HG03354 (cell line): ENCODE results near the gene ACTMAP.
"Not testable (repeated sequence)": the region's sequence is repeated elsewhere in the genome, so short reads cannot be mapped to it uniquely, and the experiment has no call there.

Source experiments
- ATAC-seq: cut with Tn5 transposase; IDR thresholded peaks from one replicate; pipeline ENCODE4 v1.9.1; 2021; ENCODE audit warnings: mild to moderate bottlenecking; ENCODE audit not compliant: unreplicated experiment, poor library complexity, severe bottlenecking

Gene ACTMAP

GRCh38 chr19:40776932-40777644 lies 26.8 kb upstream of the ACTMAP start:
- ATAC-seq, result peak; percentile 69

- no peak for ATAC-seq
Measured at GRCh38 chr19:40776364-40776763, 26.1 kb upstream of the ACTMAP start.

GRCh38 chr19:40775632-40776022 lies 25.4 kb upstream of the ACTMAP start:
- no peak for ATAC-seq

GRCh38 chr19:40774916-40775631 lies 24.8 kb upstream of the ACTMAP start, which contains the start of gene MIA:
Gene MIA, plus strand, starts transcription at chr19:40775521. Its CDS starts 22 bp downstream, at chr19:40775543.
- ATAC-seq, result no peak

- ATAC-seq, result not testable (repeated sequence)
Measured at GRCh38 chr19:40771101-40771862, 21.0 kb upstream of the ACTMAP start.

GRCh38 chr19:40768869-40769268 lies 18.6 kb upstream of the ACTMAP start:
- ATAC-seq, result no peak

GRCh38 chr19:40766385-40766784 lies 16.1 kb upstream of the ACTMAP start:
- ATAC-seq, result not testable (repeated sequence)

GRCh38 chr19:40763963-40764362 lies 13.7 kb upstream of the ACTMAP start:
- no peak for ATAC-seq

GRCh38 chr19:40763526-40763925 lies 13.2 kb upstream of the ACTMAP start:
- no peak for ATAC-seq

GRCh38 chr19:40762754-40763470 lies 12.6 kb upstream of the ACTMAP start:
- no peak for ATAC-seq

GRCh38 chr19:40759352-40759751 lies 9.1 kb upstream of the ACTMAP start:
- ATAC-seq, result no peak

GRCh38 chr19:40758491-40758890 lies 8.2 kb upstream of the ACTMAP start:
- ATAC-seq, result no peak

GRCh38 chr19:40756502-40757110 lies 6.3 kb upstream of the ACTMAP start:
- no peak for ATAC-seq

- no peak for ATAC-seq
Measured at GRCh38 chr19:40755791-40756190, 5.5 kb upstream of the ACTMAP start.

- ATAC-seq, result no peak
Measured at GRCh38 chr19:40755248-40755624, 5.0 kb upstream of the ACTMAP start.

GRCh38 chr19:40754611-40755247 lies 4.5 kb upstream of the ACTMAP start:
- ATAC-seq, result no peak

GRCh38 chr19:40752257-40752781 lies 2.0 kb upstream of the ACTMAP start:
- no peak for ATAC-seq

- peak; percentile 67 for ATAC-seq
Measured at GRCh38 chr19:40750874-40751537, 729 bp upstream of the ACTMAP start, which contains the start of gene SNRPA. Gene SNRPA, plus strand, starts transcription at chr19:40751203. Its CDS starts 206 bp downstream, at chr19:40751409.
